ENCODE measurements around the gene KRT79. TPM values are rescaled to one million over a fixed set of nuclear protein-coding genes. Genes with fewer than 3 reads are reported as not detected.

The KRT79 gene
- total RNA-seq, 1 donor from 2014 or later: not detected

GRCh38 chr12:52844386-52844785, 10.3 kb upstream of the KRT79 start:
- no peak overlapping the region for H3K4me3 Mint-ChIP-seq (ENCODE audit: unreplicated experiment)
- peaks cover 6% of the 10 kb centered on the region for H3K9me3 Mint-ChIP-seq (ENCODE audit: unreplicated experiment)
- peaks cover 7% of the 10 kb centered on the region for H3K27me3 Mint-ChIP-seq (ENCODE audit: unreplicated experiment)
- DNase-seq: no peak
- no peaks in the 10 kb centered on the region for H3K36me3 Mint-ChIP-seq (ENCODE audit: unreplicated experiment)
- TF ChIP-seq CTCF (IDR thresholded peaks at IDR 0.05; ENCODE audit: partially characterized antibody, unreplicated experiment): no peak
- H3K4me1 Mint-ChIP-seq (ENCODE audit: low read depth, unreplicated experiment): no peaks in the 10 kb centered on the region
- no peak overlapping the region for H3K27ac Mint-ChIP-seq (ENCODE audit: unreplicated experiment)

DNA sequence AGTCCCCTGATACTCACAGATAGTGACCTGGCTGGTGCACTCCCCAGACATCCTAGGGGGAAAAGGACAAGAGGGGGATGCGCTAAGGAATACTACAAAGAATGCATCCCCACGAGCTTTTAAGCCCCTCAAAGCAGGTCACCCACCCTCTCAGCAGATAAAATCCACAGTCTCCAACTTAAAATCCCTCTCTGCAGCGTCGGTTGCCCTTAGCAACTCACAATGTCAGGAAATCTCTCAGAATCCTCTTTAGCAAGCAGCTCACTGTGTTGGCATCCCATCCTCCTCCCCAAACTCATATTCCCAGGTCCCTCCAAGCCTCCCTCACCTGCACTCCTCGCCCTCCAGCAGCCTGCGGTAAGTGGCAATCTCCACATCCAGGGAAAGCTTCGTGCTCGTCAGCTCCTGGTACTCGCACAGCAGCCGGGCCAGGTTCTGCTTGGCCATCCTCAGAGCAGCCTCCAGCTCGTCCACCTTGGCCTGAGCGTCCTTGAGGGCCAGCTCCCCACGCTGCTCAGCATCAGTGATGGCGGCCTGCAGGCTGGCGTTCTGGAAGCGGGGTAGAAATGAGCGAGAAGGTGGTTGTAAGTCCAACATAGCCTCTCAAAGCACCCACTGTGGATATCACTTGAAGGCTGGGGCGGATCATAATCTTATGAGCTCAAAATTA, 5.5 kb upstream of the KRT79 start:
- peaks cover 6% of the 10 kb centered on the region for H3K9me3 Mint-ChIP-seq (ENCODE audit: unreplicated experiment)
- no peak for TF ChIP-seq CTCF (IDR thresholded peaks at IDR 0.05; ENCODE audit: partially characterized antibody, unreplicated experiment)
- no peak overlapping the region for H3K4me3 Mint-ChIP-seq (ENCODE audit: unreplicated experiment)
- H3K4me1 Mint-ChIP-seq (ENCODE audit: low read depth, unreplicated experiment): no peaks in the 10 kb centered on the region
- H3K27ac Mint-ChIP-seq (ENCODE audit: unreplicated experiment): no peak overlapping the region
- no peaks in the 10 kb centered on the region for H3K36me3 Mint-ChIP-seq (ENCODE audit: unreplicated experiment)
- DNase-seq: no peak
- H3K27me3 Mint-ChIP-seq (ENCODE audit: unreplicated experiment): peaks cover 12% of the 10 kb centered on the region

DNA sequence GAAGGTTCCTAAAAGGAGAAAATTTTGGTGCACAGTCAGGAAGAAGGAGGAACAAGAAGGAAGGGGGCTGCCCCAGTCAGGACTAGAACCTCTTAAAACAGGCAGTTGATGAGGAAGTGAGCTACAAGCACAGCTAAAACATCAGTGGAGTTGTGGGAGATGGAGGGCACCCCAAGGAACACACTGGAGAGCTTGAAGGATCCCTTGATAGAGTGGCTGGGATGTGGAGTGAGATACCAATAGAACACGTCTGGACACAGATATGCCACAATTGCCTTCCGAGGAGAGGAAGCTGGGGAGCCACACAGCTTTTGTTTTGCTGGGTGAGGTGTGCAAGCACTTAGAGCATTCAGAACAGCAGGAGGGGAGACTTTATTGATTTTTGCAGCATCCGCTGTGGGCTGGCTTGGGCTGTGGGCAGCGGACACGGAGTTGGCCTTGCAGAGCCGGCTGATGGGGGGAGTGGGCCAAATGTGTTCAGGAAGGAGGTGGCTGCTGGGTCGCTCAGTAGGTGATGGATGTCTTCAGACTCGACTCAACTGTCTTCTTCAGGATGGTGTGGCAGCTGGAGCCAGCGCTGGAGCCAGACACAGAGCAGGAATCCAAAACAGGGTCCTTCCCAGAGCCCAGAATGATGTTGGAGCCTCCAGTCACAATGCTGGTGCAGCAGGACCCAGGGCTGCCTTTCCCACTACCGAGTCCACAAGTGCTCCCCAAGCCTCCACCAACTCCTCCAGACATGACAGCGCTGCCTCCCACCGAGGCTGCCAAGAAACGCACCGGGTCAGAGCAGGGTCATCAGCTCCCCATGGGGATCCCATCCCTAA, 4.7 kb upstream of the KRT79 start:
- peak; percentile 27 for DNase-seq
- no peak overlapping the region for H3K4me3 Mint-ChIP-seq (ENCODE audit: unreplicated experiment)
- H3K36me3 Mint-ChIP-seq (ENCODE audit: unreplicated experiment): no peaks in the 10 kb centered on the region
- H3K9me3 Mint-ChIP-seq (ENCODE audit: unreplicated experiment): peaks cover 6% of the 10 kb centered on the region
- H3K27ac Mint-ChIP-seq (ENCODE audit: unreplicated experiment): no peak overlapping the region
- TF ChIP-seq CTCF (IDR thresholded peaks at IDR 0.05; ENCODE audit: partially characterized antibody, unreplicated experiment): no peak
- no peaks in the 10 kb centered on the region for H3K4me1 Mint-ChIP-seq (ENCODE audit: low read depth, unreplicated experiment)
- peaks cover 12% of the 10 kb centered on the region for H3K27me3 Mint-ChIP-seq (ENCODE audit: unreplicated experiment)

DNA sequence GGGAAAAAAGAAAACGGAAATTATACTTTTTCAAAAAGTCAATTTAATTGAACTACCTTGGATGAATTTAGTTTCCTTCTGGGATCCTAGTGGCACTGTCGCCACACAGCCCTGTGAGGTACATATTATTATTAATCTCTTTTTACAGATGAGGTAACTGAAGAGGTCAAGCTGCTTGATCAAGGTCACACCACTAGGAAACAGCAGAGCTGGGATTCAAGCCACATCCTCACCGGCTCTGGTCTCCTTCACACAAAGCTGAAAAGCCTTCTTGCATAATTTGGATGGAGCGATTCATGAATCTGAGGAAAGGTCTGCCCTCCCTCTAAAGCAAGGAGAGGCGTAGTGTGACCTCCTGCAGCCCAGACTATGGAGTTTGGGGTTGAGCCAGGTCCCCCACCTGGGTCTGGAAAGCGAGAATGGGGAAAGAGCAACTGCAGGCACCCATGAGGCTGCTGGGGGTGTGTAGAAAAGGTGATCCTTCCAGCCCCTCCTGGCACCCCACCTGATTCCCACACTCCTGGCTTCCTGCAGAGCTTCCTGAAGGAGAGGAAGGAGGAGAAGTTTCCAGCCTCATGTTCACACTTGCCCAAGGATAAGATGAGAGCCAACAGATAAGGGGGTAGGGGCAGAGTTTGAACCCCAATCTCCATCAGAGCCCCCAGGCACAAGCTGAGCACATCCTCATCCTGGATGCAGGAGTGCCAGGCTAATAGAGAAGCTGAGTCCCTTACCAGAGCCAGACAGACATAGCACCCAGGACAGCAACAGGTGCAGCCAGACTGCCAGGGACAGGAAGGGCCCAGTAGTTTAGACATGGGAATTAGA, 3.9 kb upstream of the KRT79 start:
- Mint-ChIP-seq H3K9me3 (ENCODE audit: unreplicated experiment) (peaks cover 6% of the 10 kb centered on the region), H3K4me1 (ENCODE audit: low read depth, unreplicated experiment) (no peaks in the 10 kb centered on the region), H3K27ac (ENCODE audit: unreplicated experiment) (no peak overlapping the region), H3K36me3 (ENCODE audit: unreplicated experiment) (no peaks in the 10 kb centered on the region), H3K4me3 (ENCODE audit: unreplicated experiment) (no peak overlapping the region), H3K27me3 (ENCODE audit: unreplicated experiment) (peaks cover 11% of the 10 kb centered on the region)
- DNase-seq: no peak
- no peak for TF ChIP-seq CTCF (IDR thresholded peaks at IDR 0.05; ENCODE audit: partially characterized antibody, unreplicated experiment)

All from glutamatergic neuron (in vitro differentiated cells).